ENCODE data around the gene LGR5. TPM values are rescaled to one million over a fixed set of nuclear protein-coding genes. Genes with fewer than 3 reads are reported as not detected.

LGR5 gene
- total and polyA plus RNA-seq, 2 of the 13 experiments (the other 11 are each of a cell fraction or from before 2014, with no cell fraction given), result 37.0 to 121 TPM

GRCh38 chr12:71536939-71537622 lies 97.5 kb downstream of the LGR5 start (continued):
- TF ChIP-seq KIAA2018 (CRISPR knock-in tag; IDR thresholded peaks at IDR 0.05; ENCODE audit: borderline replicate concordance) (no peak), HNF4G (IDR thresholded peaks at IDR 0.05; ENCODE audit: borderline replicate concordance, low read depth, low read length) (peak; percentile 79; the same call in 1 of the 2 replicates), HNF4G (CRISPR knock-in tag; IDR thresholded peaks at IDR 0.05; ENCODE audit: borderline replicate concordance, low read depth) (no peak), ZSCAN25 (CRISPR knock-in tag; IDR thresholded peaks at IDR 0.05) (no peak), MXI1 (IDR thresholded peaks at IDR 0.05; ENCODE audit: borderline replicate concordance, low read depth, low read length) (no peak), BCL6 (CRISPR knock-in tag; IDR thresholded peaks at IDR 0.05) (peak; percentile 92), TBX3 (IDR thresholded peaks at IDR 0.05; ENCODE audit: borderline replicate concordance) (peak; percentile 39; the same call in 1 of the 2 replicates), POGK (CRISPR knock-in tag; conservative IDR thresholded peaks at IDR 0.05) (0 out of 2 replicates have a peak, but pooled peaks have one; percentile 35), HOXA9 (CRISPR knock-in tag; IDR thresholded peaks at IDR 0.05; ENCODE audit: borderline replicate concordance) (no peak; the same call in 1 of the 2 replicates), IKZF1 (IDR thresholded peaks at IDR 0.05) (no peak), ZFP91 (CRISPR knock-in tag; IDR thresholded peaks at IDR 0.05; ENCODE audit: borderline replicate concordance) (no peak; the same call in 1 of the 2 replicates), SOX5 (CRISPR knock-in tag; IDR thresholded peaks at IDR 0.05; ENCODE audit: borderline replicate concordance) (peak; percentile 94), SIN3A (IDR thresholded peaks at IDR 0.05; ENCODE audit: borderline replicate concordance, low read depth, low read length) (0 out of 2 replicates have a peak, but pooled peaks have one; percentile 49)
- TF ChIP-seq, protein P1, sequence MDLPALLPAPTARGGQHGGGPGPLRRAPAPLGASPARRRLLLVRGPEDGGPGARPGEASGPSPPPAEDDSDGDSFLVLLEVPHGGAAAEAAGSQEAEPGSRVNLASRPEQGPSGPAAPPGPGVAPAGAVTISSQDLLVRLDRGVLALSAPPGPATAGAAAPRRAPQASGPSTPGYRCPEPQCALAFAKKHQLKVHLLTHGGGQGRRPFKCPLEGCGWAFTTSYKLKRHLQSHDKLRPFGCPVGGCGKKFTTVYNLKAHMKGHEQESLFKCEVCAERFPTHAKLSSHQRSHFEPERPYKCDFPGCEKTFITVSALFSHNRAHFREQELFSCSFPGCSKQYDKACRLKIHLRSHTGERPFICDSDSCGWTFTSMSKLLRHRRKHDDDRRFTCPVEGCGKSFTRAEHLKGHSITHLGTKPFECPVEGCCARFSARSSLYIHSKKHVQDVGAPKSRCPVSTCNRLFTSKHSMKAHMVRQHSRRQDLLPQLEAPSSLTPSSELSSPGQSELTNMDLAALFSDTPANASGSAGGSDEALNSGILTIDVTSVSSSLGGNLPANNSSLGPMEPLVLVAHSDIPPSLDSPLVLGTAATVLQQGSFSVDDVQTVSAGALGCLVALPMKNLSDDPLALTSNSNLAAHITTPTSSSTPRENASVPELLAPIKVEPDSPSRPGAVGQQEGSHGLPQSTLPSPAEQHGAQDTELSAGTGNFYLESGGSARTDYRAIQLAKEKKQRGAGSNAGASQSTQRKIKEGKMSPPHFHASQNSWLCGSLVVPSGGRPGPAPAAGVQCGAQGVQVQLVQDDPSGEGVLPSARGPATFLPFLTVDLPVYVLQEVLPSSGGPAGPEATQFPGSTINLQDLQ (CRISPR knock-in tag; IDR thresholded peaks at IDR 0.05), result no peak
